WTC11 (cell line): Measurements from ENCODE around the gene COL4A3. TPM values are rescaled to one million over a fixed set of nuclear protein-coding genes. Genes with fewer than 3 reads are reported as not detected.

Source experiments
- ATAC-seq: fragments of 200-7000 bp; cut with Tn5 transposase; 2 replicates; pipeline ENCODE4 v1.10.0; 2021; ENCODE audit warnings: mild to moderate bottlenecking, moderate library complexity
- CTCF ChIA-PET: fragments of 300-600 bp; sonication (Branson Sonifier 250); formaldehyde crosslinking; loops from one replicate; lab custom pipeline; 2021; ENCODE audit warnings: antibody characterized with exemption; lab: Charles Lee
- POLR2A ChIA-PET: fragments of 350-600 bp; sonication (Branson Sonifier 250); formaldehyde crosslinking; loops from one replicate; lab custom pipeline; 2021; ENCODE audit warnings: antibody characterized with exemption; lab: Charles Lee
- DNase-seq: peaks from one replicate; pipeline ENCODE4 v3.0.0; 2021; ENCODE audit warnings: low spot score
- H3K27ac Mint-ChIP-seq: 2 replicates; pipeline ENCODE4 v1.8.0; 2021; ENCODE audit warnings: mixed read lengths
- H3K27me3 Mint-ChIP-seq: 2 replicates; pipeline ENCODE4 v1.8.0; 2021; ENCODE audit warnings: low read depth, mild to moderate bottlenecking, moderate library complexity, mixed read lengths
- H3K36me3 Mint-ChIP-seq: 2 replicates; pipeline ENCODE4 v1.8.0; 2021; ENCODE audit warnings: mixed read lengths
- H3K4me1 Mint-ChIP-seq: 2 replicates; pipeline ENCODE4 v1.8.0; 2022; ENCODE audit warnings: mixed read lengths
- H3K4me3 Mint-ChIP-seq: 2 replicates; pipeline ENCODE4 v1.8.0; 2021; ENCODE audit warnings: mild to moderate bottlenecking, moderate library complexity, mixed read lengths
- H3K9me3 Mint-ChIP-seq: 2 replicates; pipeline ENCODE4 v1.8.0; 2021; ENCODE audit warnings: mixed read lengths
- ATF2 ChIP-seq: sonication (generic); formaldehyde crosslinking; IDR thresholded peaks from 2 replicates; pipeline ENCODE4 v1.8.1; 2022; ENCODE audit warnings: low read depth, missing genetic modification reagents, borderline replicate concordance
- ATF6 ChIP-seq: sonication (generic); formaldehyde crosslinking; IDR thresholded peaks from 2 replicates; pipeline ENCODE4 v1.8.1; 2023; ENCODE audit warnings: mild to moderate bottlenecking, missing genetic modification reagents
- GRHL2 ChIP-seq: fragments of 250-450 bp; sonication (Bioruptor Pico); IDR thresholded peaks from 2 replicates; pipeline ENCODE4 v1.8.0; 2022; ENCODE audit warnings: mild to moderate bottlenecking, moderate library complexity; ENCODE audit not compliant: insufficient replicate concordance, severe bottlenecking
- NR3C1 ChIP-seq: sonication (generic); formaldehyde crosslinking; conservative IDR thresholded peaks from 2 replicates; pipeline ENCODE4 v1.8.1; 2023; ENCODE audit warnings: low read depth, mild to moderate bottlenecking, missing genetic modification reagents
- RORB ChIP-seq: fragments of 250-450 bp; sonication (Bioruptor Pico); IDR thresholded peaks from 2 replicates; pipeline ENCODE4 v1.9.0; 2021; ENCODE audit warnings: mild to moderate bottlenecking
- SMAD3 ChIP-seq: sonication (generic); formaldehyde crosslinking; IDR thresholded peaks from 2 replicates; pipeline ENCODE4 v1.8.0; 2022; ENCODE audit warnings: missing genetic modification reagents, mild to moderate bottlenecking, borderline replicate concordance
- TCF7 ChIP-seq: sonication (generic); formaldehyde crosslinking; IDR thresholded peaks from 2 replicates; pipeline ENCODE4 v1.8.0; 2022; ENCODE audit warnings: mild to moderate bottlenecking, low read depth, missing genetic modification reagents, moderate library complexity
- TP53 ChIP-seq: sonication (generic); formaldehyde crosslinking; IDR thresholded peaks from 2 replicates; pipeline ENCODE4 v1.8.1; 2023; ENCODE audit warnings: mild to moderate bottlenecking, missing genetic modification reagents
- ZNF121 ChIP-seq: sonication (generic); formaldehyde crosslinking; IDR thresholded peaks from 2 replicates; pipeline ENCODE4 v1.8.0; 2023; ENCODE audit warnings: missing genetic modification reagents
- total RNA-seq: library from RNA; stranded (reverse); gene quantifications from 3 replicates; pipeline ENCODE4 v1.2.3, GENCODE V29; 2021
- TF ChIP-seq, protein P1 (sequence below): sonication (generic); formaldehyde crosslinking; IDR thresholded peaks from 2 replicates; pipeline ENCODE4 v1.8.1; 2023; ENCODE audit warnings: mild to moderate bottlenecking, missing genetic modification reagents, moderate library complexity
- TF ChIP-seq, protein P2 (sequence below): sonication (generic); formaldehyde crosslinking; IDR thresholded peaks from 2 replicates; pipeline ENCODE4 v1.8.0; 2023; ENCODE audit warnings: mild to moderate bottlenecking, missing genetic modification reagents
- TF ChIP-seq, protein P3 (sequence below): sonication (generic); formaldehyde crosslinking; conservative IDR thresholded peaks from 2 replicates; pipeline ENCODE4 v1.8.1; 2023; ENCODE audit warnings: mild to moderate bottlenecking, low read depth, missing genetic modification reagents, moderate library complexity

The COL4A3 gene
- total RNA-seq, 1 experiment from 2014 or later: 0.90 TPM

DNA sequence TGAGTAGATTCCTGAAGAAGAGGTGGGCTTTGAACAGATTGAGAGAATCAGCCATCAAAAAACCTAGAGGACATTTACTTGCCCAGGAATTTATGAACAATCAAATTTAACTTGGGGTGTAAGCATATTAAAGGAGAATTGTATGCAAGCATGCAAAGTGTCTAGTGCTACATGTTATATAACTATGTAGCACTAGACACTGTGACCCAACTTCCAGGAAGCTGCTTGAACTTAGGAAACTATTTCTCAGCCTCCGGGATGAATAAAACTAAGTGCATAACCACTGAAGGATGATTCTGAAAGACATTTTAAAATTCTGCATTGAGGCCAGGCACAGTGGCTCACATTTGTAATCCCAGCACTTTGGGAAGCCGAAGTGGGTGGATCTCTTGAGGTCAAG lies 173.0 kb downstream of the COL4A3 start (continued):
- no peak for TF ChIP-seq SMAD3 (CRISPR knock-in tag)
- no peak for TF ChIP-seq ATF2 (CRISPR knock-in tag)
- TF ChIP-seq, protein P1, sequence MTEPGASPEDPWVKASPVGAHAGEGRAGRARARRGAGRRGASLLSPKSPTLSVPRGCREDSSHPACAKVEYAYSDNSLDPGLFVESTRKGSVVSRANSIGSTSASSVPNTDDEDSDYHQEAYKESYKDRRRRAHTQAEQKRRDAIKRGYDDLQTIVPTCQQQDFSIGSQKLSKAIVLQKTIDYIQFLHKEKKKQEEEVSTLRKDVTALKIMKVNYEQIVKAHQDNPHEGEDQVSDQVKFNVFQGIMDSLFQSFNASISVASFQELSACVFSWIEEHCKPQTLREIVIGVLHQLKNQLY (CRISPR knock-in tag): no peak
- TF ChIP-seq, protein P2, sequence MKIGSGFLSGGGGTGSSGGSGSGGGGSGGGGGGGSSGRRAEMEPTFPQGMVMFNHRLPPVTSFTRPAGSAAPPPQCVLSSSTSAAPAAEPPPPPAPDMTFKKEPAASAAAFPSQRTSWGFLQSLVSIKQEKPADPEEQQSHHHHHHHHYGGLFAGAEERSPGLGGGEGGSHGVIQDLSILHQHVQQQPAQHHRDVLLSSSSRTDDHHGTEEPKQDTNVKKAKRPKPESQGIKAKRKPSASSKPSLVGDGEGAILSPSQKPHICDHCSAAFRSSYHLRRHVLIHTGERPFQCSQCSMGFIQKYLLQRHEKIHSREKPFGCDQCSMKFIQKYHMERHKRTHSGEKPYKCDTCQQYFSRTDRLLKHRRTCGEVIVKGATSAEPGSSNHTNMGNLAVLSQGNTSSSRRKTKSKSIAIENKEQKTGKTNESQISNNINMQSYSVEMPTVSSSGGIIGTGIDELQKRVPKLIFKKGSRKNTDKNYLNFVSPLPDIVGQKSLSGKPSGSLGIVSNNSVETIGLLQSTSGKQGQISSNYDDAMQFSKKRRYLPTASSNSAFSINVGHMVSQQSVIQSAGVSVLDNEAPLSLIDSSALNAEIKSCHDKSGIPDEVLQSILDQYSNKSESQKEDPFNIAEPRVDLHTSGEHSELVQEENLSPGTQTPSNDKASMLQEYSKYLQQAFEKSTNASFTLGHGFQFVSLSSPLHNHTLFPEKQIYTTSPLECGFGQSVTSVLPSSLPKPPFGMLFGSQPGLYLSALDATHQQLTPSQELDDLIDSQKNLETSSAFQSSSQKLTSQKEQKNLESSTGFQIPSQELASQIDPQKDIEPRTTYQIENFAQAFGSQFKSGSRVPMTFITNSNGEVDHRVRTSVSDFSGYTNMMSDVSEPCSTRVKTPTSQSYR (CRISPR knock-in tag): no peak
- TF ChIP-seq ATF6 (CRISPR knock-in tag): no peak

- CTCF ChIA-PET: interaction anchor here (0.6 kb wide), 1 partner anchor 126 kb away, joined by 3 read pairs; no protein-coding TSS in a partner anchor
- Mint-ChIP-seq H3K4me3 (no peak overlapping the region), H3K27ac (no peak overlapping the region), H3K9me3 (no peaks in the 10 kb centered on the region), H3K27me3 (no peaks in the 10 kb centered on the region), H3K4me1 (no peaks in the 10 kb centered on the region), H3K36me3 (peaks cover 34% of the 10 kb centered on the region)
- POLR2A ChIA-PET: no interaction called here
- TF ChIP-seq TCF7 (CRISPR knock-in tag) (no peak), ZNF121 (CRISPR knock-in tag) (no peak), NR3C1 (CRISPR knock-in tag) (no peak), ATF2 (CRISPR knock-in tag) (no peak), RORB (no peak), TP53 (CRISPR knock-in tag) (no peak), GRHL2 (CRISPR knock-in tag) (no peak)
- TF ChIP-seq, protein P1 (CRISPR knock-in tag): no peak
- TF ChIP-seq, protein P3, sequence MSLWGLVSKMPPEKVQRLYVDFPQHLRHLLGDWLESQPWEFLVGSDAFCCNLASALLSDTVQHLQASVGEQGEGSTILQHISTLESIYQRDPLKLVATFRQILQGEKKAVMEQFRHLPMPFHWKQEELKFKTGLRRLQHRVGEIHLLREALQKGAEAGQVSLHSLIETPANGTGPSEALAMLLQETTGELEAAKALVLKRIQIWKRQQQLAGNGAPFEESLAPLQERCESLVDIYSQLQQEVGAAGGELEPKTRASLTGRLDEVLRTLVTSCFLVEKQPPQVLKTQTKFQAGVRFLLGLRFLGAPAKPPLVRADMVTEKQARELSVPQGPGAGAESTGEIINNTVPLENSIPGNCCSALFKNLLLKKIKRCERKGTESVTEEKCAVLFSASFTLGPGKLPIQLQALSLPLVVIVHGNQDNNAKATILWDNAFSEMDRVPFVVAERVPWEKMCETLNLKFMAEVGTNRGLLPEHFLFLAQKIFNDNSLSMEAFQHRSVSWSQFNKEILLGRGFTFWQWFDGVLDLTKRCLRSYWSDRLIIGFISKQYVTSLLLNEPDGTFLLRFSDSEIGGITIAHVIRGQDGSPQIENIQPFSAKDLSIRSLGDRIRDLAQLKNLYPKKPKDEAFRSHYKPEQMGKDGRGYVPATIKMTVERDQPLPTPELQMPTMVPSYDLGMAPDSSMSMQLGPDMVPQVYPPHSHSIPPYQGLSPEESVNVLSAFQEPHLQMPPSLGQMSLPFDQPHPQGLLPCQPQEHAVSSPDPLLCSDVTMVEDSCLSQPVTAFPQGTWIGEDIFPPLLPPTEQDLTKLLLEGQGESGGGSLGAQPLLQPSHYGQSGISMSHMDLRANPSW: no peak
- TF ChIP-seq, protein P2 (CRISPR knock-in tag): no peak
- ATAC-seq (no peak), DNase-seq (no peak)
Measured at GRCh38 chr2:227339098-227339599, 174.7 kb downstream of the COL4A3 start.
